GM23248 (cell line): ENCODE results near the gene WDR62.

Source experiments
- EZH2 ChIP-seq: fragments of 200-600 bp; sonication (generic); IDR thresholded peaks from 2 replicates; pipeline ENCODE4 v1.6.1; 2018; ENCODE audit warnings: antibody characterized with exemption, mild to moderate bottlenecking; ENCODE audit not compliant: insufficient read depth, poor library complexity, severe bottlenecking
- EZH2phosphoT487 ChIP-seq: fragments of 200-600 bp; sonication (generic); IDR thresholded peaks from 2 replicates; pipeline ENCODE4 v1.6.1; 2018; ENCODE audit warnings: antibody characterized with exemption, moderate library complexity, mild to moderate bottlenecking, low read depth; ENCODE audit not compliant: insufficient read depth

DNA sequence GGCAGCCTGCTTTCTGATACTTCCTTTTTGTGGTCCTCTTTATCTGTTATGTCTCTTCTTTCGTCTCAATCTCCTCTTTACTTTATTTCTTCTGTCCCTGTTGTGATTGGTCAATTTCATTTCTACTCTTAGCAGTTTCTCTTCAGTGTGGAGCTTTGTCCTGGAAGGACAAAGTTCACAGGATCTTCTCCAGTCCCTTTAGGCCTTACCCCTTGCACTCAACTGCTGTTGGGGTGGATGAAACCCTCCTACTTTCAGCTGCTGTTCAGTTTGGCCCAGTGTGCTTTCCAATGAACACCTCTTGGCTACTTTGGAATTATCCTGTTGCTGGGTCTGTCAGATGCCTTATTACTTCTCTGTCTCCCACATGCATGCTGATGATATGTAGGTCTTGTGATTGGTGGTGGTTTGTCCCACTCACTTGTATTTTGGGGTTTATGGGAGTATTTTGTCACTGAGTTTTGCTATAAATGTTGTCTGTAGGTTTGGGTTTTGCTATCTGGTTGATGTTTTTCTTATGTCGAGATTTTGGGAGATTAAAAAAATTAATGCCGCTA, 24.8 kb downstream of the WDR62 start:
- no peak for TF ChIP-seq EZH2
- no peak for TF ChIP-seq EZH2phosphoT487
